Stimulated activated naive CD8-positive, alpha-beta T cell treated with anti-CD3 and anti-CD28 coated beads, Interleukin-15, Interleukin-2, amounts not matched to agents 100 ng/mL and 50 ng/mL, for 24 hours (primary cell): ENCODE measurements around the gene SMG5.
A peak's percentile ranks its signal among the peaks of the same experiment; 100 is the strongest.
"Not testable (repeated sequence)": the region's sequence is repeated elsewhere in the genome, so short reads cannot be mapped to it uniquely, and the experiment has no call there.

Experiments used
- H3K27ac Mint-ChIP-seq: one replicate; pipeline ENCODE4 v1.8.0; 2021; ENCODE audit warnings: mild to moderate bottlenecking, mixed read lengths
- H3K27me3 Mint-ChIP-seq: one replicate; pipeline ENCODE4 v1.8.0; 2021; ENCODE audit warnings: mixed read lengths
- H3K36me3 Mint-ChIP-seq: one replicate; pipeline ENCODE4 v1.8.0; 2021; ENCODE audit warnings: low read depth, mixed read lengths
- H3K4me1 Mint-ChIP-seq: one replicate; pipeline ENCODE4 v1.8.0; 2021; ENCODE audit warnings: low read depth, mixed read lengths
- H3K4me3 Mint-ChIP-seq: one replicate; pipeline ENCODE4 v1.8.0; 2021; ENCODE audit warnings: mild to moderate bottlenecking, mixed read lengths
- H3K9me3 Mint-ChIP-seq: one replicate; pipeline ENCODE4 v1.8.0; 2021; ENCODE audit warnings: mixed read lengths

SMG5 gene

GRCh38 chr1:156282479-156283222, at the start of gene SMG5:
Gene SMG5 (minus strand): TSS chr1:156282825. CDS start chr1:156282680, 145 bp downstream.
- H3K4me3 Mint-ChIP-seq = peak within 1 kb of the TSS; percentile 96
- H3K4me1 Mint-ChIP-seq = peaks cover 46% of the 10 kb centered on the region
- H3K9me3 Mint-ChIP-seq = no peaks in the 10 kb centered on the region
- H3K36me3 Mint-ChIP-seq = peaks cover 44% of the 10 kb centered on the region
- peak within 1 kb of the TSS; percentile 98 for H3K27ac Mint-ChIP-seq
- H3K27me3 Mint-ChIP-seq = no peaks in the 10 kb centered on the region

- not testable (repeated sequence) for H3K27me3 Mint-ChIP-seq, H3K9me3 Mint-ChIP-seq, H3K27ac Mint-ChIP-seq, H3K4me3 Mint-ChIP-seq, H3K4me1 Mint-ChIP-seq
- H3K36me3 Mint-ChIP-seq = peaks cover 59% of the 10 kb centered on the region
Measured at GRCh38 chr1:156323179-156323578, 40.6 kb upstream of the SMG5 start.

GRCh38 chr1:156320560-156320959, 37.9 kb upstream of the SMG5 start:
- H3K4me1 Mint-ChIP-seq = no peaks in the 10 kb centered on the region
- H3K36me3 Mint-ChIP-seq = peaks cover 77% of the 10 kb centered on the region
- no peak overlapping the region for H3K4me3 Mint-ChIP-seq
- no peaks in the 10 kb centered on the region for H3K9me3 Mint-ChIP-seq
- no peaks in the 10 kb centered on the region for H3K27me3 Mint-ChIP-seq
- peak overlapping the region; percentile 26 for H3K27ac Mint-ChIP-seq

GRCh38 chr1:156319664-156320063, 37.0 kb upstream of the SMG5 start:
- Mint-ChIP-seq H3K36me3 (peaks cover 75% of the 10 kb centered on the region), H3K4me3 (no peak overlapping the region), H3K27me3 (no peaks in the 10 kb centered on the region), H3K4me1 (no peaks in the 10 kb centered on the region), H3K9me3 (no peaks in the 10 kb centered on the region), H3K27ac (no peak overlapping the region)

- Mint-ChIP-seq H3K9me3 (no peaks in the 10 kb centered on the region), H3K4me3 (no peak overlapping the region), H3K27ac (no peak overlapping the region), H3K36me3 (peaks cover 79% of the 10 kb centered on the region), H3K4me1 (no peaks in the 10 kb centered on the region), H3K27me3 (no peaks in the 10 kb centered on the region)
Measured at GRCh38 chr1:156316909-156317308, 34.3 kb upstream of the SMG5 start.

GRCh38 chr1:156310962-156311361, 28.3 kb upstream of the SMG5 start:
- Mint-ChIP-seq H3K27ac (no peak overlapping the region), H3K4me1 (no peaks in the 10 kb centered on the region), H3K4me3 (no peak overlapping the region), H3K27me3 (no peaks in the 10 kb centered on the region), H3K9me3 (no peaks in the 10 kb centered on the region), H3K36me3 (peaks cover 76% of the 10 kb centered on the region)

- Mint-ChIP-seq H3K9me3 (no peaks in the 10 kb centered on the region), H3K27me3 (no peaks in the 10 kb centered on the region), H3K4me3 (no peak overlapping the region), H3K36me3 (peaks cover 66% of the 10 kb centered on the region), H3K27ac (peak overlapping the region; percentile 4), H3K4me1 (no peaks in the 10 kb centered on the region)
Measured at GRCh38 chr1:156308078-156308477, 25.5 kb upstream of the SMG5 start.

GRCh38 chr1:156305215-156305614, 22.6 kb upstream of the SMG5 start:
- H3K4me1 Mint-ChIP-seq = no peaks in the 10 kb centered on the region
- H3K36me3 Mint-ChIP-seq = peaks cover 42% of the 10 kb centered on the region
- H3K9me3 Mint-ChIP-seq = no peaks in the 10 kb centered on the region
- no peak overlapping the region for H3K27ac Mint-ChIP-seq
- H3K27me3 Mint-ChIP-seq = no peaks in the 10 kb centered on the region
- H3K4me3 Mint-ChIP-seq = no peak overlapping the region

- Mint-ChIP-seq H3K27me3 (no peaks in the 10 kb centered on the region), H3K4me3 (no peak overlapping the region), H3K4me1 (no peaks in the 10 kb centered on the region), H3K9me3 (no peaks in the 10 kb centered on the region), H3K36me3 (peaks cover 29% of the 10 kb centered on the region), H3K27ac (no peak overlapping the region)
Measured at GRCh38 chr1:156303241-156303640, 20.6 kb upstream of the SMG5 start.

GRCh38 chr1:156298852-156299357, 16.3 kb upstream of the SMG5 start, which contains the start of gene VHLL:
Gene VHLL (minus strand): TSS chr1:156299307. CDS start chr1:156299189, 118 bp downstream.
- Mint-ChIP-seq H3K4me3 (no peak within 1 kb of the TSS), H3K27ac (no peak within 1 kb of the TSS), H3K9me3 (no peaks in the 10 kb centered on the region), H3K27me3 (no peaks in the 10 kb centered on the region), H3K4me1 (peaks cover 20% of the 10 kb centered on the region), H3K36me3 (peaks cover 4% of the 10 kb centered on the region)

- no peaks in the 10 kb centered on the region for H3K27me3 Mint-ChIP-seq
- peak within 1 kb of the TSS; percentile 85 for H3K4me3 Mint-ChIP-seq
- H3K9me3 Mint-ChIP-seq = no peaks in the 10 kb centered on the region
- peaks cover 20% of the 10 kb centered on the region for H3K4me1 Mint-ChIP-seq
- H3K27ac Mint-ChIP-seq = no peak within 1 kb of the TSS
- peaks cover 12% of the 10 kb centered on the region for H3K36me3 Mint-ChIP-seq
Measured at GRCh38 chr1:156295391-156295947, 12.8 kb upstream of the SMG5 start, which contains the start of gene GLMP. Gene GLMP (minus strand): TSS chr1:156295679. CDS start chr1:156295645, 34 bp downstream.

- Mint-ChIP-seq H3K36me3 (peaks cover 22% of the 10 kb centered on the region), H3K9me3 (no peaks in the 10 kb centered on the region), H3K27ac (no peak overlapping the region), H3K27me3 (no peaks in the 10 kb centered on the region), H3K4me1 (peaks cover 20% of the 10 kb centered on the region), H3K4me3 (no peak overlapping the region)
Measured at GRCh38 chr1:156293895-156294294, 11.3 kb upstream of the SMG5 start.

GRCh38 chr1:156293098-156293434, 10.4 kb upstream of the SMG5 start:
- Mint-ChIP-seq H3K27me3 (no peaks in the 10 kb centered on the region), H3K4me3 (no peak overlapping the region), H3K27ac (no peak overlapping the region), H3K36me3 (peaks cover 26% of the 10 kb centered on the region), H3K4me1 (peaks cover 20% of the 10 kb centered on the region), H3K9me3 (no peaks in the 10 kb centered on the region)

- Mint-ChIP-seq H3K9me3 (no peaks in the 10 kb centered on the region), H3K27me3 (no peaks in the 10 kb centered on the region), H3K4me1 (peaks cover 20% of the 10 kb centered on the region), H3K36me3 (peaks cover 27% of the 10 kb centered on the region), H3K4me3 (peak overlapping the region; percentile 53), H3K27ac (no peak overlapping the region)
Measured at GRCh38 chr1:156291226-156292061, 8.8 kb upstream of the SMG5 start.

- peaks cover 7% of the 10 kb centered on the region for H3K4me1 Mint-ChIP-seq
Measured at GRCh38 chr1:156289857-156290256, 7.2 kb upstream of the SMG5 start.

More at GRCh38 chr1:156289857-156290256, 7.2 kb upstream of the SMG5 start:
- Mint-ChIP-seq H3K27me3 (no peaks in the 10 kb centered on the region), H3K4me3 (no peak overlapping the region), H3K9me3 (no peaks in the 10 kb centered on the region), H3K27ac (peak overlapping the region; percentile 6), H3K36me3 (peaks cover 32% of the 10 kb centered on the region)
